ENCODE data around the gene EPYC. TPM values are rescaled to one million over a fixed set of nuclear protein-coding genes. Genes with fewer than 3 reads are reported as not detected.

The EPYC gene
- total RNA-seq, 2 experiments from 2014 or later = not detected

GRCh38 chr12:91017511-91018263 is 12.9 kb upstream of the EPYC start:
- POLR2A ChIA-PET = no interaction called here
- no peak overlapping the region for H3K4me3 Mint-ChIP-seq

GRCh38 chr12:91017043-91017442 is 12.3 kb upstream of the EPYC start:
- ChIA-PET CTCF (no interaction called here), POLR2A (no interaction called here)
- DNase-seq = no peak
- no peak overlapping the region for H3K4me3 Mint-ChIP-seq
- no peaks in the 10 kb centered on the region for H3K36me3 Mint-ChIP-seq (ENCODE audit: low read depth)
- ATAC-seq = no peak
- peaks cover 4% of the 10 kb centered on the region for H3K27me3 Mint-ChIP-seq
- H3K9me3 Mint-ChIP-seq (ENCODE audit: low read depth) = no peaks in the 10 kb centered on the region
- no peak overlapping the region for H3K27ac Mint-ChIP-seq
- intact Hi-C loops (cut with DNase I, micrococcal nuclease) = no loop called here
- no peaks in the 10 kb centered on the region for H3K4me1 Mint-ChIP-seq

More at GRCh38 chr12:91017511-91018263, 12.9 kb upstream of the EPYC start:
- Mint-ChIP-seq H3K27ac (no peak overlapping the region), H3K9me3 (ENCODE audit: low read depth) (no peaks in the 10 kb centered on the region), H3K36me3 (ENCODE audit: low read depth) (no peaks in the 10 kb centered on the region), H3K27me3 (peaks cover 4% of the 10 kb centered on the region), H3K4me1 (no peaks in the 10 kb centered on the region)
- no peak for ATAC-seq
- intact Hi-C loops (cut with DNase I, micrococcal nuclease) = loop anchor here in 1 of 2 experiments (1.0 kb wide), 1 partner anchor 33 kb away; no protein-coding TSS in a partner anchor
- CTCF ChIA-PET = no interaction called here
- no peak for DNase-seq

GRCh38 chr12:91009319-91009950 is 4.7 kb upstream of the EPYC start:
- no peaks in the 10 kb centered on the region for H3K36me3 Mint-ChIP-seq (ENCODE audit: low read depth)
- H3K9me3 Mint-ChIP-seq (ENCODE audit: low read depth) = no peaks in the 10 kb centered on the region
- H3K27ac Mint-ChIP-seq = no peak overlapping the region
- H3K4me3 Mint-ChIP-seq = no peak overlapping the region
- H3K4me1 Mint-ChIP-seq = peaks cover 11% of the 10 kb centered on the region
- ChIA-PET CTCF (no interaction called here), POLR2A (no interaction called here)
- ATAC-seq (no peak), DNase-seq (no peak)
- intact Hi-C loops (cut with DNase I, micrococcal nuclease) = no loop called here
- H3K27me3 Mint-ChIP-seq = peaks cover 15% of the 10 kb centered on the region

GRCh38 chr12:91007531-91008290 is 2.9 kb upstream of the EPYC start:
- ChIA-PET POLR2A (no interaction called here), CTCF (no interaction called here)
- peak; percentile 64 for ATAC-seq
- intact Hi-C loops (cut with DNase I, micrococcal nuclease) = no loop called here
- no peak for DNase-seq
- Mint-ChIP-seq H3K36me3 (ENCODE audit: low read depth) (no peaks in the 10 kb centered on the region), H3K27ac (no peak overlapping the region), H3K27me3 (peaks cover 15% of the 10 kb centered on the region), H3K4me3 (no peak overlapping the region), H3K9me3 (ENCODE audit: low read depth) (no peaks in the 10 kb centered on the region), H3K4me1 (peaks cover 11% of the 10 kb centered on the region)

GRCh38 chr12:91003737-91004136 is 1.0 kb downstream of the EPYC start:
- Mint-ChIP-seq H3K9me3 (ENCODE audit: low read depth) (no peaks in the 10 kb centered on the region), H3K27ac (no peak overlapping the region), H3K4me3 (no peak overlapping the region), H3K36me3 (ENCODE audit: low read depth) (no peaks in the 10 kb centered on the region), H3K4me1 (peaks cover 11% of the 10 kb centered on the region), H3K27me3 (peaks cover 13% of the 10 kb centered on the region)
- ChIA-PET POLR2A (no interaction called here), CTCF (interaction anchor here (0.8 to 1.3 kb wide), 2 partner anchors 20 to 105 kb away, joined by 3 to 4 read pairs; no protein-coding TSS in a partner anchor)
- intact Hi-C loops (cut with DNase I, micrococcal nuclease) = no loop called here
- ATAC-seq = no peak
- DNase-seq = no peak

- H3K36me3 Mint-ChIP-seq (ENCODE audit: low read depth) = no peaks in the 10 kb centered on the region
- ATAC-seq = no peak
- no peak overlapping the region for H3K4me3 Mint-ChIP-seq
- no peaks in the 10 kb centered on the region for H3K9me3 Mint-ChIP-seq (ENCODE audit: low read depth)
- ChIA-PET POLR2A (no interaction called here), CTCF (no interaction called here)
- intact Hi-C loops (cut with DNase I, micrococcal nuclease) = no loop called here
- H3K27me3 Mint-ChIP-seq = peaks cover 5% of the 10 kb centered on the region
- DNase-seq = no peak
- H3K27ac Mint-ChIP-seq = no peak overlapping the region
- H3K4me1 Mint-ChIP-seq = no peaks in the 10 kb centered on the region
These were observed 3.5 kb downstream of the EPYC start for GRCh38 chr12:91001306-91001705.

GRCh38 chr12:90999966-91000365 is 4.8 kb downstream of the EPYC start:
- no peak for ATAC-seq
- no peak for DNase-seq
- Mint-ChIP-seq H3K9me3 (ENCODE audit: low read depth) (no peaks in the 10 kb centered on the region), H3K4me1 (no peaks in the 10 kb centered on the region), H3K4me3 (no peak overlapping the region), H3K36me3 (ENCODE audit: low read depth) (no peaks in the 10 kb centered on the region), H3K27ac (no peak overlapping the region), H3K27me3 (peaks cover 5% of the 10 kb centered on the region)
- intact Hi-C loops (cut with DNase I, micrococcal nuclease) = no loop called here
- POLR2A ChIA-PET = no interaction called here
- CTCF ChIA-PET = no interaction called here

GRCh38 chr12:90999527-90999926 is 5.2 kb downstream of the EPYC start:
- no peak overlapping the region for H3K27ac Mint-ChIP-seq
- DNase-seq (no peak), ATAC-seq (no peak)
- no peaks in the 10 kb centered on the region for H3K36me3 Mint-ChIP-seq (ENCODE audit: low read depth)
- H3K4me1 Mint-ChIP-seq = no peaks in the 10 kb centered on the region
- intact Hi-C loops (cut with DNase I, micrococcal nuclease) = no loop called here
- H3K27me3 Mint-ChIP-seq = peaks cover 5% of the 10 kb centered on the region
- H3K4me3 Mint-ChIP-seq = no peak overlapping the region
- CTCF ChIA-PET = no interaction called here
- POLR2A ChIA-PET = no interaction called here
- no peaks in the 10 kb centered on the region for H3K9me3 Mint-ChIP-seq (ENCODE audit: low read depth)

GRCh38 chr12:90995010-90995409 is 9.8 kb downstream of the EPYC start:
- Mint-ChIP-seq H3K27me3 (no peaks in the 10 kb centered on the region), H3K27ac (no peak overlapping the region), H3K36me3 (ENCODE audit: low read depth) (no peaks in the 10 kb centered on the region), H3K4me1 (no peaks in the 10 kb centered on the region), H3K4me3 (no peak overlapping the region), H3K9me3 (ENCODE audit: low read depth) (no peaks in the 10 kb centered on the region)
- ChIA-PET POLR2A (no interaction called here), CTCF (interaction anchor here (0.9 kb wide), 1 partner anchor 34 kb away, joined by 3 read pairs; no protein-coding TSS in a partner anchor)
- intact Hi-C loops (cut with DNase I, micrococcal nuclease) = no loop called here
- DNase-seq (no peak), ATAC-seq (no peak)

- H3K36me3 Mint-ChIP-seq (ENCODE audit: low read depth) = no peaks in the 10 kb centered on the region
- intact Hi-C loops (cut with DNase I, micrococcal nuclease) = no loop called here
- ChIA-PET POLR2A (no interaction called here), CTCF (interaction anchor here (1.2 to 1.5 kb wide), 2 partner anchors 12 to 116 kb away, joined by 3 to 5 read pairs; no protein-coding TSS in a partner anchor)
- ATAC-seq = no peak
- H3K9me3 Mint-ChIP-seq (ENCODE audit: low read depth) = no peaks in the 10 kb centered on the region
- no peak overlapping the region for H3K27ac Mint-ChIP-seq
- H3K4me3 Mint-ChIP-seq = no peak overlapping the region
- H3K27me3 Mint-ChIP-seq = peaks cover 3% of the 10 kb centered on the region
- no peak for DNase-seq
- H3K4me1 Mint-ChIP-seq = no peaks in the 10 kb centered on the region
These were observed 12.8 kb downstream of the EPYC start for GRCh38 chr12:90991952-90992465.

- DNase-seq (no peak), ATAC-seq (no peak)
- CTCF ChIA-PET = no interaction called here
- Mint-ChIP-seq H3K27ac (no peak overlapping the region), H3K4me1 (no peaks in the 10 kb centered on the region), H3K27me3 (peaks cover 3% of the 10 kb centered on the region), H3K4me3 (no peak overlapping the region), H3K9me3 (ENCODE audit: low read depth) (no peaks in the 10 kb centered on the region), H3K36me3 (ENCODE audit: low read depth) (no peaks in the 10 kb centered on the region)
- intact Hi-C loops (cut with DNase I, micrococcal nuclease) = no loop called here
- POLR2A ChIA-PET = no interaction called here
These were observed 14.2 kb downstream of the EPYC start for GRCh38 chr12:90990611-90991010.
